Measurements from ENCODE around the gene TBC1D3B. TPM values are rescaled to one million over a fixed set of nuclear protein-coding genes. Genes with fewer than 3 reads are reported as not detected.
"Not testable (repeated sequence)": the region's sequence is repeated elsewhere in the genome, so short reads cannot be mapped to it uniquely, and the experiment has no call there.

The TBC1D3B gene
- polyA plus RNA-seq, 1 experiment, result 2.3 TPM

DNA sequence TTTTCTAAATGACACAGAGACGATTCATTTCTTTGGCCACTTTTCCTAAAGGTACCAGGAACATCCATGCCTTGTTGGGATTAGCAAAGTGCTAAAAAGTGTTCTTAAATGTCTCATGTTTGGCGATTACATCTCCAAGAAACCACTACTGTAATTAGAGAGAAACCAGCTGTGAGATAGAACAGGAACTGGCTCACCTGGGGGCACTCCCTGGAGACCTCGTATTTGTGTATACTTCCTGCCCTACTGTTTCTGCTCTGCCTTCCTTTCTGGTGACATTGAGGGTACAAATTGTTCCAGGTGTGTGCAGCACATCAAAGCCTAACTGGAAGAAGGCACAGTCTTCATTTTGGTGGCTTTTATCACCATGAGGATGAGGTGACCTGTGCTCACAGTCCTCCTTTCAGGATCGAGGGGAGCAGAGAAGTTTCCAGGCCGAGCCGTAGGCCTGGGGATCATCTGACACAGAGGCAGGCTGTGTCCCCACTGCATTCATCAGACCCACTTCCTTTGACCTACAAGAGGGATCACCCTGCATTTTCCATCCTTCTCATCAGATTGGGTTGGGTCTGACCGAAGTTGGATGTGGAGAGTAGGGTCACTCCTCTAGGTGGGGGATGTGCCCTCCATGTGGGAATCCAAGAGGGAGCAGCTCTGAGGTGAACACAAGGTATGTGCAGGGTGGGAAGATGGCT is 49.1 kb downstream of the TBC1D3B start:
- POLR2A ChIA-PET, result no interaction called here
- no peak overlapping the region for H3K4me3 ChIP-seq (ENCODE audit: low read depth, low read length)
- CTCF ChIA-PET, result interaction anchor here (0.6 to 1.7 kb wide), 3 partner anchors 22 to 53 kb away, joined by 3 read pairs; no protein-coding TSS in a partner anchor
- TF ChIP-seq, protein P1, sequence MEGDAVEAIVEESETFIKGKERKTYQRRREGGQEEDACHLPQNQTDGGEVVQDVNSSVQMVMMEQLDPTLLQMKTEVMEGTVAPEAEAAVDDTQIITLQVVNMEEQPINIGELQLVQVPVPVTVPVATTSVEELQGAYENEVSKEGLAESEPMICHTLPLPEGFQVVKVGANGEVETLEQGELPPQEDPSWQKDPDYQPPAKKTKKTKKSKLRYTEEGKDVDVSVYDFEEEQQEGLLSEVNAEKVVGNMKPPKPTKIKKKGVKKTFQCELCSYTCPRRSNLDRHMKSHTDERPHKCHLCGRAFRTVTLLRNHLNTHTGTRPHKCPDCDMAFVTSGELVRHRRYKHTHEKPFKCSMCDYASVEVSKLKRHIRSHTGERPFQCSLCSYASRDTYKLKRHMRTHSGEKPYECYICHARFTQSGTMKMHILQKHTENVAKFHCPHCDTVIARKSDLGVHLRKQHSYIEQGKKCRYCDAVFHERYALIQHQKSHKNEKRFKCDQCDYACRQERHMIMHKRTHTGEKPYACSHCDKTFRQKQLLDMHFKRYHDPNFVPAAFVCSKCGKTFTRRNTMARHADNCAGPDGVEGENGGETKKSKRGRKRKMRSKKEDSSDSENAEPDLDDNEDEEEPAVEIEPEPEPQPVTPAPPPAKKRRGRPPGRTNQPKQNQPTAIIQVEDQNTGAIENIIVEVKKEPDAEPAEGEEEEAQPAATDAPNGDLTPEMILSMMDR (IDR thresholded peaks at IDR 0.05; ENCODE audit: insufficient read depth, low read depth, low read length), result no peak
- H3K27me3 ChIP-seq (ENCODE audit: control insufficient read depth, insufficient read depth, low read length), result no peaks in the 10 kb centered on the region
- H3K36me3 ChIP-seq (ENCODE audit: control insufficient read depth, insufficient read depth, low read length), result no peaks in the 10 kb centered on the region
- DNase-seq (ENCODE audit: low read depth), result no peak

DNA sequence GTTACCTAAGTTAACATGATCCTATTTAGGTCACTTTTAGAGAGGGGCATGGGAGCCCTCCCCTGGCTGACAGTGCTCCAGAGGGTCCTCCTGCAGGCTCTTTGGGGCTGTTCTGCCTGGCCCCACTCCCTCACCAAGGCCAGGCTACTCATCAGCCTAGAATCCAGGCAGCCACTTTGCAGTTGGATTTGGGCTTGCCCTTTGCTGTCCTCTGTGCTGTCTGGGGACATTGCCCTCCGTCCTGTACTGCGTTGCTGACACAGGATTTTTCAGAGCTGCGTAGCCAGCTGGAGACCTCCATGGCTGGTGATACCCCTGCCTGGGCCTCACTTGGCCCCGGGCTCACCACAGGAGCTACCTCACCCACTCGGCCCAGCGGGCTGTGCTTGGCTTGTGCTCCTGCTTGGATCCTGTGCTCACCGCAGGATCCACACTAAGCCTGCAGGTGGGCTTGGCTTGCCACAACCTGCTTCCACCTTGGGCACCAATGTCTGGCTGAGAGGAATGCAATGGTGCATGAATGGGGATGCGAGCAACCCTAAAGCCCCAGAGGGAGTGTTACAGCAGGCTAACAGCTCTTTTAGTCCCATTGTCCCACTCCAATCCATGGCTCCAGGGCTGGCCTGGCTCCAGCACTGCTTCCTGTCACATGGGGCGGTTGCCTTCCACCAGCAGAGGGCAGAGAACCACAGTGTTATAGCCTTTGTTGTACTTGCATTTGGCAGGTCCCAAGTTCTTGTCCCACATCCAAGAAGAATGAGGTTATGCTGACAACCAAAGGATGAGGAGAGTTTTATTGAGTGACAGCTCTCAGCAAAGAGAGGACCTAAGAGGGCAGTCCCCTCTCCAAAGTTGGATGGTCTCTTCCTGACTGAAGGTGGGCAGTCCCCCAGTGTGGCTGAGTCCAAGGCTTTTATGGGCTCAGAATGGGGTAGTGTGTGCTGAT is 51.3 kb downstream of the TBC1D3B start:
- ChIA-PET CTCF (no interaction called here), POLR2A (no interaction called here)
- Histone ChIP-seq H3K36me3 (ENCODE audit: control insufficient read depth, insufficient read depth, low read length) (no peaks in the 10 kb centered on the region), H3K27me3 (ENCODE audit: control insufficient read depth, insufficient read depth, low read length) (no peaks in the 10 kb centered on the region), H3K4me3 (ENCODE audit: low read depth, low read length) (no peak overlapping the region)
- no peak for DNase-seq (ENCODE audit: low read depth)
- TF ChIP-seq, protein P1 (IDR thresholded peaks at IDR 0.05; ENCODE audit: insufficient read depth, low read depth, low read length), result no peak

DNA sequence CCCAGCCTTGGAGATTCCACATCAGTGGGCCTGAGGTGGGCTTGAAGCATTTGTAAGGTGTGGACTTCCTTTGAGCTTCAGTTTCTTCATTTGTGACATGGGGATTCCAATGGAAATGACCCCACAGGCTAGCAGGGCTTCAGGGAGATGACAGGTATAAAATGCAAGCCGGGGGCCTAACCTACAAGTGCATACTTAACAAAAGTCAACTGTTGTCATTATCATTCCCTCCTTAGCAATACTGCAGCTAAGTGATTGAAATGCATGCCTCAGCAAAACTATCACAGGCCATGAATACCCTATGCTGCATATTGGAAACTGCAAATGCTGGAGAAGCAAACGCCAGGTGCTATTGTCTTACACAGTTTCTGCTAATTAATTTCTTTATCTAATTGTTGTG is 53.0 kb downstream of the TBC1D3B start:
- POLR2A ChIA-PET, result no interaction called here

DNA sequence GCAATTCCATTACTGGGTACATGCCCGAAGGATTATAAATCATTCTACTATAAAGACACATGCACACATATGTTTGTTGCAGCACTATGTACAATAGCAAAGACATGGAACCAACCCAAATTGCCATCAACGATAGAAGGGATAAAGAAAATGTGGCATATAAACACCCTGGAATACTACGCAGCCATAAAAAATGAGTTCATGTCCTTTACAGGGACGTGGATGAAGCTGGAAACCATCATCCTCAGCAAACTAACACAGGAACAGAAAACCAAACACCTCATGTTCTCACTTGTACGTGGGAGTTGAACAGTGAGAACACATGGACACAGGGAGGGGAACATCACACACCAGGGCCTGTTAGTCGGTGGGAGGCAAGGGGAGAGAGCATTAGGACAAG is 55.3 kb downstream of the TBC1D3B start:
- H3K4me3 ChIP-seq (ENCODE audit: low read depth, low read length); DNase-seq (ENCODE audit: low read depth); CTCF ChIA-PET: not testable (repeated sequence)

More for the DNA sequence above, 53.0 kb downstream of the TBC1D3B start:
- Histone ChIP-seq H3K27me3 (ENCODE audit: control insufficient read depth, insufficient read depth, low read length) (no peaks in the 10 kb centered on the region), H3K36me3 (ENCODE audit: control insufficient read depth, insufficient read depth, low read length) (no peaks in the 10 kb centered on the region), H3K4me3 (ENCODE audit: low read depth, low read length) (no peak overlapping the region)
- CTCF ChIA-PET, result interaction anchor here (1.1 kb wide), 1 partner anchor 25 kb away, joined by 3 read pairs; no protein-coding TSS in a partner anchor
- TF ChIP-seq, protein P1 (IDR thresholded peaks at IDR 0.05; ENCODE audit: insufficient read depth, low read depth, low read length), result no peak
- DNase-seq (ENCODE audit: low read depth), result no peak

DNA sequence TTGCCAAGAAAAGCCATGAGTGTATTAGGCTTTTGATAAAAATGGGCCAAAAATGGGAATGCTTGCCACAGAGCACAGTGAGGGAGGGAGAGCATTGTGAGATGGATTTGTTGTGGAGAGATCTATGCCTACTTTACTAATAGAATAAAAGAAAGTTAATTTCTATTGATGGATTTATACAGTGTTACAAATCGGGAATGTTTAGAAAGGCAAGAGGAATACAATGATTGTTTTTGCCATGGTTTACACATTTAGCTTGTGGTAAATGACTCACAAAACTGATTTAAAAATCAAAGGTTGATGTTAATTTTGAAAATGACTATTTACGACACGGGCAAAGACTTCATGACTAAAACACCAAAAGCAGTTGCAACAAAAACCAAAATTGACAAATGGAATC is 56.2 kb downstream of the TBC1D3B start:
- TF ChIP-seq, protein P1 (IDR thresholded peaks at IDR 0.05; ENCODE audit: insufficient read depth, low read depth, low read length), result no peak
- DNase-seq (ENCODE audit: low read depth), result no peak
- ChIA-PET CTCF (no interaction called here), POLR2A (no interaction called here)
- H3K36me3 ChIP-seq (ENCODE audit: control insufficient read depth, insufficient read depth, low read length), result no peaks in the 10 kb centered on the region
- H3K4me3 ChIP-seq (ENCODE audit: low read depth, low read length), result no peak overlapping the region
- no peaks in the 10 kb centered on the region for H3K27me3 ChIP-seq (ENCODE audit: control insufficient read depth, insufficient read depth, low read length)

More for the DNA sequence above, 55.3 kb downstream of the TBC1D3B start:
- H3K36me3 ChIP-seq (ENCODE audit: control insufficient read depth, insufficient read depth, low read length); H3K27me3 ChIP-seq (ENCODE audit: control insufficient read depth, insufficient read depth, low read length); POLR2A ChIA-PET: not testable (repeated sequence)
